NCI-H1048 (cell line): ENCODE measurements around the gene HOXB7.

Experiments
- DNase-seq: peaks from one replicate; lab custom pipeline; 2025; lab: John Stamatoyannopoulos, UW

Gene HOXB7

GRCh38 chr17:48579471-48579759 lies 31.4 kb downstream of the HOXB7 start:
- no peak for DNase-seq

- no peak for DNase-seq
Measured at GRCh38 chr17:48578616-48579470, 32.0 kb downstream of the HOXB7 start.

- no peak for DNase-seq
Measured at GRCh38 chr17:48577946-48578615, 32.7 kb downstream of the HOXB7 start, which contains the start of gene HOXB4. TSS of gene HOXB4 (minus strand) at chr17:48578350. CDS start at chr17:48578319, 31 bp downstream.

- DNase-seq, result no peak
Measured at GRCh38 chr17:48577330-48577945, 33.4 kb downstream of the HOXB7 start.

- DNase-seq, result no peak
Measured at GRCh38 chr17:48576479-48577309, 34.1 kb downstream of the HOXB7 start.

- DNase-seq, result no peak
Measured at GRCh38 chr17:48575673-48576478, 34.9 kb downstream of the HOXB7 start.

GRCh38 chr17:48575066-48575582 lies 35.7 kb downstream of the HOXB7 start:
- no peak for DNase-seq

- no peak for DNase-seq
Measured at GRCh38 chr17:48574505-48575065, 36.2 kb downstream of the HOXB7 start.

GRCh38 chr17:48571826-48572417 lies 38.9 kb downstream of the HOXB7 start:
- DNase-seq, result no peak

- no peak for DNase-seq
Measured at GRCh38 chr17:48571024-48571818, 39.6 kb downstream of the HOXB7 start.

GRCh38 chr17:48570325-48571023 lies 40.3 kb downstream of the HOXB7 start:
- DNase-seq, result no peak

- no peak for DNase-seq
Measured at GRCh38 chr17:48569674-48570324, 41.0 kb downstream of the HOXB7 start.

- no peak for DNase-seq
Measured at GRCh38 chr17:48569240-48569582, 41.6 kb downstream of the HOXB7 start.

GRCh38 chr17:48568499-48569239 lies 42.1 kb downstream of the HOXB7 start:
- DNase-seq, result no peak

GRCh38 chr17:48567646-48568354 lies 43.0 kb downstream of the HOXB7 start:
- DNase-seq, result no peak

- no peak for DNase-seq
Measured at GRCh38 chr17:48567209-48567608, 43.6 kb downstream of the HOXB7 start.

GRCh38 chr17:48566717-48567116 lies 44.1 kb downstream of the HOXB7 start:
- DNase-seq, result no peak
